SK-N-SH (cell line): ENCODE data around the gene WNK1. TPM values are rescaled to one million over a fixed set of nuclear protein-coding genes. Genes with fewer than 3 reads are reported as not detected.

Experiments
- CTCF ChIA-PET: fragments of 300-600, 350-600 bp; formaldehyde crosslinking; extraction: SDS; loops from one replicate; lab custom pipeline; 2021; lab: Yijun Ruan, JAX
- POLR2A ChIA-PET: fragments of 350-600 bp; sonication (Branson Sonifier 250); formaldehyde crosslinking; extraction: SDS; loops from one replicate; lab custom pipeline; 2020; ENCODE audit warnings: antibody characterized with exemption, inconsistent platforms; lab: Yijun Ruan, JAX
- DNase-seq: peaks from one replicate; pipeline ENCODE4 v3.0.0; 2012
- H2AFZ ChIP-seq: fragments of 200-600 bp; sonication (generic); 2 replicates; pipeline ENCODE4 v1.8.1; 2016; ENCODE audit warnings: antibody characterized with exemption, mild to moderate bottlenecking, low read depth
- H3F3A ChIP-seq: fragments of 200-600 bp; sonication (generic); replicated peaks from 2 replicates; pipeline ENCODE3; 2016; ENCODE audit warnings: antibody characterized with exemption, mild to moderate bottlenecking; ENCODE audit not compliant: insufficient read depth
- H3K27ac ChIP-seq, 2 experiments: fragments of 200-500 bp in 1 of 2; fragments of 200-600 bp in 1 of 2; sonication (Bioruptor generic) in 1 of 2; sonication (generic), shearing (Covaris generic) in 1 of 2; 2 replicates each; pipeline versions ENCODE4 v1.5.1 to v1.6.1; 2014 to 2016; ENCODE audit warnings: low read depth in 2 of 2, inconsistent platforms in 1 of 2, low read length in 1 of 2, mild to moderate bottlenecking in 1 of 2, mixed read lengths in 1 of 2
- H3K27me3 ChIP-seq: fragments of 200-600 bp; sonication (generic), shearing (Covaris generic); 2 replicates; pipeline ENCODE4 v1.6.1; 2016; ENCODE audit warnings: mixed run types; ENCODE audit not compliant: insufficient read depth
- H3K36me3 ChIP-seq, 2 experiments: fragments of 200-500 bp in 1 of 2; fragments of 200-600 bp in 1 of 2; sonication (Bioruptor generic) in 1 of 2; sonication (generic) in 1 of 2; replicated peaks in 1 of 2; 2 replicates each; pipeline versions ENCODE3 to v1.5.1; 2014 to 2016; ENCODE audit warnings: low read length in 1 of 2, mild to moderate bottlenecking in 1 of 2; ENCODE audit not compliant: insufficient read depth in 2 of 2, control insufficient read depth in 1 of 2
- H3K4me1 ChIP-seq, 2 experiments: fragments of 200-500 bp in 1 of 2; fragments of 200-600 bp in 1 of 2; sonication (Bioruptor generic) in 1 of 2; sonication (generic), shearing (Covaris generic) in 1 of 2; 2 replicates each; pipeline versions ENCODE4 v1.5.1 to v1.6.1; 2014 to 2016; ENCODE audit warnings: low read depth in 1 of 2, low read length in 1 of 2, mixed run types in 1 of 2; ENCODE audit not compliant: insufficient read depth in 2 of 2, control insufficient read depth in 1 of 2
- H3K4me2 ChIP-seq: fragments of 200-600 bp; sonication (generic), shearing (Covaris generic); 2 replicates; pipeline ENCODE4 v1.6.1; 2017; ENCODE audit warnings: mixed run types
- H3K4me3 ChIP-seq, 2 experiments: fragments of 200-500 bp in 1 of 2; fragments of 200-600 bp in 1 of 2; sonication (Bioruptor generic) in 1 of 2; sonication (generic), shearing (Covaris generic) in 1 of 2; 2 replicates each; pipeline versions ENCODE4 v1.5.1 to v1.8.1; 2014 to 2016; ENCODE audit warnings: low read depth in 2 of 2, inconsistent platforms in 1 of 2, low read length in 1 of 2, mild to moderate bottlenecking in 1 of 2, mixed read lengths in 1 of 2, moderate library complexity in 1 of 2
- H3K79me2 ChIP-seq: fragments of 200-600 bp; sonication (generic); 2 replicates; pipeline ENCODE4 v1.8.1; 2017; ENCODE audit warnings: mild to moderate bottlenecking; ENCODE audit not compliant: insufficient read depth
- H3K9ac ChIP-seq: fragments of 200-600 bp; sonication (generic); 2 replicates; pipeline ENCODE4 v1.6.1; 2017; ENCODE audit warnings: mixed run types
- H3K9me2 ChIP-seq: fragments of 200-600 bp; sonication (generic); 2 replicates; pipeline ENCODE4 v1.6.1; 2017; ENCODE audit warnings: mixed run types
- H3K9me3 ChIP-seq: fragments of 200-600 bp; sonication (generic); 2 replicates; pipeline ENCODE4 v1.6.1; 2017; ENCODE audit warnings: mixed run types, mild to moderate bottlenecking, moderate library complexity
- H4K20me1 ChIP-seq: fragments of 200-600 bp; sonication (generic); 2 replicates; pipeline ENCODE4 v1.6.1; 2017; ENCODE audit warnings: mild to moderate bottlenecking, mixed run types; ENCODE audit not compliant: insufficient read depth
- ELF1 ChIP-seq: IDR thresholded peaks from 2 replicates; pipeline ENCODE4 v1.4.0; 2012
- FOXJ3 ChIP-seq: sonication (generic); formaldehyde crosslinking; IDR thresholded peaks from 2 replicates; pipeline ENCODE4 v1.5.1; 2020; ENCODE audit warnings: mild to moderate bottlenecking, missing genetic modification reagents
- FOXM1 ChIP-seq: IDR thresholded peaks from 2 replicates; pipeline ENCODE4 v1.4.0; 2012; ENCODE audit warnings: low read depth, mild to moderate bottlenecking
- MEF2A ChIP-seq: IDR thresholded peaks from 2 replicates; pipeline ENCODE4 v1.4.0; 2012; ENCODE audit warnings: low read depth, borderline replicate concordance
- MXI1 ChIP-seq: IDR thresholded peaks from 2 replicates; pipeline ENCODE4 v1.6.1; 2012; ENCODE audit warnings: mild to moderate bottlenecking, low read depth, low read length, improper control_type of control experiment
- NRF1 ChIP-seq: IDR thresholded peaks from 2 replicates; pipeline ENCODE4 v1.6.1; 2012; ENCODE audit warnings: low read depth, mild to moderate bottlenecking, low read length
- POLR2AphosphoS5 ChIP-seq: IDR thresholded peaks from 2 replicates; pipeline ENCODE4 v1.6.1; 2012; ENCODE audit warnings: low read depth, low read length
- RCOR1 ChIP-seq: fragments of 150-350 bp; IDR thresholded peaks from 2 replicates; pipeline ENCODE4 v1.6.1; 2017; ENCODE audit warnings: antibody characterized with exemption, low read length
- REST ChIP-seq: IDR thresholded peaks from 2 replicates; pipeline ENCODE4 v1.6.1; 2012; ENCODE audit warnings: mild to moderate bottlenecking, low read depth, low read length, moderate library complexity
- RFX5 ChIP-seq: IDR thresholded peaks from 2 replicates; pipeline ENCODE4 v1.6.1; 2012; ENCODE audit warnings: mild to moderate bottlenecking, improper control_type of control experiment, low read length
- SIN3A ChIP-seq: IDR thresholded peaks from 2 replicates; pipeline ENCODE4 v1.6.1; 2012; ENCODE audit warnings: low read depth, mild to moderate bottlenecking, low read length, moderate library complexity, borderline replicate concordance
- TCF12 ChIP-seq: IDR thresholded peaks from 2 replicates; pipeline ENCODE4 v1.4.0; 2012
- WGBS: methylation state at CpG from one replicate; pipeline ENCODE4 v1.1.6; 2017; ENCODE audit warnings: low lambda C conversion rate; 5-methylcytosine and 5-hydroxymethylcytosine counted together
- polyA plus RNA-seq, 3 experiments: library from polyadenylated mRNA; depleted of rRNA; stranded (reverse); fragments of >200 nt; gene quantifications; 2 replicates each; pipeline ENCODE4 v1.2.3, GENCODE V29; 2012
- TF ChIP-seq, protein P1 (sequence below): IDR thresholded peaks from 2 replicates; pipeline ENCODE4 v1.4.0; 2012; ENCODE audit warnings: low read depth, borderline replicate concordance
- TF ChIP-seq, protein P2 (sequence below): fragments of 150-350 bp; IDR thresholded peaks from 2 replicates; pipeline ENCODE4 v1.6.1; 2017; ENCODE audit warnings: antibody characterized with exemption, low read length, low read depth, borderline replicate concordance
- TF ChIP-seq, protein P3 (sequence below): IDR thresholded peaks from 2 replicates; pipeline ENCODE4; 2012

WNK1 gene
- polyA plus RNA-seq, 1 of the 3 experiments (the other 2 are of a cell fraction): 30.5 TPM

- TF ChIP-seq, protein P1, sequence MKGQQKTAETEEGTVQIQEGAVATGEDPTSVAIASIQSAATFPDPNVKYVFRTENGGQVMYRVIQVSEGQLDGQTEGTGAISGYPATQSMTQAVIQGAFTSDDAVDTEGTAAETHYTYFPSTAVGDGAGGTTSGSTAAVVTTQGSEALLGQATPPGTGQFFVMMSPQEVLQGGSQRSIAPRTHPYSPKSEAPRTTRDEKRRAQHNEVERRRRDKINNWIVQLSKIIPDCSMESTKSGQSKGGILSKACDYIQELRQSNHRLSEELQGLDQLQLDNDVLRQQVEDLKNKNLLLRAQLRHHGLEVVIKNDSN: no peak
- TF ChIP-seq, all 33 proteins: peak for 0
Measured at GRCh38 chr12:749751-750270, 2.6 kb upstream of the WNK1 start (continued).

- Histone ChIP-seq H3K36me3 (peaks cover 2 to 5% of the 10 kb centered on the region in 2 experiments), H3K4me1 (peaks cover 3 to 12% of the 10 kb centered on the region in 2 experiments; a peak in 2 of 4 replicates), H3K27ac (peak overlapping the region; percentile 86 to 99; a peak in 3 of 4 replicates), H3K27me3 (no peaks in the 10 kb centered on the region), H3K9me2 (no peaks in the 10 kb centered on the region), H4K20me1 (peaks cover 25% of the 10 kb centered on the region), H3F3A (peaks cover 24% of the 10 kb centered on the region), H3K9me3 (no peaks in the 10 kb centered on the region), H3K4me3 (peak overlapping the region; percentile 58 to 78), H2AFZ (peak overlapping the region; percentile 97), H3K79me2 (peaks cover 27% of the 10 kb centered on the region), H3K9ac (peak overlapping the region; percentile 50), H3K4me2 (peak overlapping the region; percentile 93)
- no peak for TF ChIP-seq POLR2AphosphoS5
- TF ChIP-seq SIN3A: no peak
- TF ChIP-seq MEF2A: no peak
- TF ChIP-seq MXI1: 0 out of 2 replicates have a peak, but pooled peaks have one; percentile 31
- no peak for TF ChIP-seq NRF1
- DNase-seq: peak; percentile 26
- WGBS: 3% methylated on average over 7 of the region's 7 CpGs
- CTCF ChIA-PET: interaction anchor here (0.6 to 8.1 kb wide), 39 partner anchors 9 to 904 kb away, joined by 3 to 136 read pairs (median 4); partner anchors contain the start of gene NINJ2
- POLR2A ChIA-PET: interaction anchor here (0.6 to 2.8 kb wide), 8 partner anchors 10 to 199 kb away, joined by 3 to 17 read pairs (median 6); partner anchors contain the start of gene RAD52
Measured at GRCh38 chr12:750366-751191, 1.8 kb upstream of the WNK1 start.

- Histone ChIP-seq H3K27ac (peak overlapping the region; percentile 86 to 99), H3K4me3 (peak overlapping the region; percentile 58 to 78), H2AFZ (peak overlapping the region; percentile 97), H4K20me1 (peaks cover 33% of the 10 kb centered on the region), H3K9me2 (no peaks in the 10 kb centered on the region), H3K36me3 (peaks cover 2 to 9% of the 10 kb centered on the region in 2 experiments), H3K9me3 (no peaks in the 10 kb centered on the region), H3K79me2 (peaks cover 35% of the 10 kb centered on the region), H3K9ac (peak overlapping the region; percentile 67), H3F3A (peaks cover 24% of the 10 kb centered on the region), H3K4me1 (peaks cover 8 to 14% of the 10 kb centered on the region in 2 experiments; a peak in 3 of 4 replicates), H3K27me3 (no peaks in the 10 kb centered on the region), H3K4me2 (peak overlapping the region; percentile 93)
- ChIA-PET CTCF (interaction anchor here (0.6 to 8.1 kb wide), 54 partner anchors 8 to 903 kb away, joined by 3 to 136 read pairs (median 4); partner anchors contain the start of genes NINJ2 and RAD52), POLR2A (interaction anchor here (0.6 to 2.8 kb wide), 9 partner anchors 10 to 198 kb away, joined by 3 to 17 read pairs (median 6); partner anchors contain the start of gene RAD52)
- peak; percentile 86 for DNase-seq
- under 1% methylated on average over 40 of the region's 42 CpGs for WGBS
- TF ChIP-seq TCF12 (0 out of 2 replicates have a peak, but pooled peaks have one; percentile 17), RFX5 (no peak), FOXM1 (peak; percentile 63), FOXJ3 (0 out of 2 replicates have a peak, but pooled peaks have one; percentile 60), ELF1 (peak; percentile 59), RCOR1 (peak; percentile 54; the same call in 1 of the 2 replicates), SIN3A (0 out of 2 replicates have a peak, but pooled peaks have one; percentile 58), REST (no peak)
- TF ChIP-seq, protein P2, sequence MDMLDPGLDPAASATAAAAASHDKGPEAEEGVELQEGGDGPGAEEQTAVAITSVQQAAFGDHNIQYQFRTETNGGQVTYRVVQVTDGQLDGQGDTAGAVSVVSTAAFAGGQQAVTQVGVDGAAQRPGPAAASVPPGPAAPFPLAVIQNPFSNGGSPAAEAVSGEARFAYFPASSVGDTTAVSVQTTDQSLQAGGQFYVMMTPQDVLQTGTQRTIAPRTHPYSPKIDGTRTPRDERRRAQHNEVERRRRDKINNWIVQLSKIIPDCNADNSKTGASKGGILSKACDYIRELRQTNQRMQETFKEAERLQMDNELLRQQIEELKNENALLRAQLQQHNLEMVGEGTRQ: no peak
- TF ChIP-seq, protein P3, sequence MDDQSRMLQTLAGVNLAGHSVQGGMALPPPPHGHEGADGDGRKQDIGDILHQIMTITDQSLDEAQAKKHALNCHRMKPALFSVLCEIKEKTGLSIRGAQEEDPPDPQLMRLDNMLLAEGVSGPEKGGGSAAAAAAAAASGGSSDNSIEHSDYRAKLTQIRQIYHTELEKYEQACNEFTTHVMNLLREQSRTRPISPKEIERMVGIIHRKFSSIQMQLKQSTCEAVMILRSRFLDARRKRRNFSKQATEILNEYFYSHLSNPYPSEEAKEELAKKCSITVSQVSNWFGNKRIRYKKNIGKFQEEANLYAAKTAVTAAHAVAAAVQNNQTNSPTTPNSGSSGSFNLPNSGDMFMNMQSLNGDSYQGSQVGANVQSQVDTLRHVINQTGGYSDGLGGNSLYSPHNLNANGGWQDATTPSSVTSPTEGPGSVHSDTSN: no peak
Measured at GRCh38 chr12:751192-751998, 984 bp upstream of the WNK1 start.
